Measurements from ENCODE around the gene LGALS3BP.

Gene LGALS3BP

GRCh38 chr17:78981010-78981888 lies 1.5 kb upstream of the LGALS3BP start:
- no peak for DNase-seq (ENCODE audit: low read depth in 3 of 3)

GRCh38 chr17:78980624-78980972 lies 875 bp upstream of the LGALS3BP start:
- no peak for DNase-seq (ENCODE audit: low read depth in 3 of 3)

- DNase-seq (ENCODE audit: low read depth in 3 of 3): no peak
Measured at GRCh38 chr17:78977997-78978973, 1.4 kb downstream of the LGALS3BP start.

- no peak for DNase-seq (ENCODE audit: low read depth in 3 of 3)
Measured at GRCh38 chr17:78977681-78977943, 2.1 kb downstream of the LGALS3BP start.

DNA sequence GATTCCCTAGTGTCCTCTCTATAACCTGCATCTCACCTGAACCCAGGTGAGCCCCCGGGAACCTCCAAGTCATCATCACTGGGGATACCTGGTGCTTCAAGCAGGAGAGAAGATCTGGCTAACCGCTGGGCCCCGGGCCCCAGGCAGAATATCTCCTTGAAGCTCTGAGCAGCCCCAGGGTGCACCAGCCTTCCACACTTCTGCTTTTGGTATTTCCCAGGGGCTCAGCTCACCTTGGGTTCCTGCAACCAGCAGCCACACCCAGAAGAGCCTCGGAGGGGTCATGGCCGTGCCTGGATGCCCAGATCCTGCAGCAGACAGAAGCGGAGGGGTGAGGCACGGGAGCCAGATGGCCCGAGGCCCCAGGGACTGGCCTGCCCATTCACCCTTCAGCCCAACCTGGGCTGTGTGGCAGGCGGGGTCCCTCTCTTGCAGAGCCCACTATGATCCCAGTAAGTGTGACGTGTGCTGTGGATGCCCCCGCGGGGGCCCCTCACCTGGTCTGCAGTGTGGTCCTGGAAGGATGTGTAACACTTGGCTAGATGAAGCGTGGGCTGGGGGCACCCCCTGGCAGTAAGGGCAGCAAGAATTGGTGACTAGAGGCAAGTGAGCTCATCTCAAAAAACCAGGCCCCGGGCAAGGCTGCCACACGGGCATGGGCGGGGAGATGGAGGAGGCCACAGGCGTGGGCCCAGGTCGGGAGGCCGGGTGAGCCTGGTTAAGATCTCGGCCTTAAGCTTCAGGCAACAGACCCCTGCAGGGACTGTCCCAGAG lies 2.6 kb downstream of the LGALS3BP start:
- no peak for DNase-seq (ENCODE audit: low read depth in 3 of 3)

DNA sequence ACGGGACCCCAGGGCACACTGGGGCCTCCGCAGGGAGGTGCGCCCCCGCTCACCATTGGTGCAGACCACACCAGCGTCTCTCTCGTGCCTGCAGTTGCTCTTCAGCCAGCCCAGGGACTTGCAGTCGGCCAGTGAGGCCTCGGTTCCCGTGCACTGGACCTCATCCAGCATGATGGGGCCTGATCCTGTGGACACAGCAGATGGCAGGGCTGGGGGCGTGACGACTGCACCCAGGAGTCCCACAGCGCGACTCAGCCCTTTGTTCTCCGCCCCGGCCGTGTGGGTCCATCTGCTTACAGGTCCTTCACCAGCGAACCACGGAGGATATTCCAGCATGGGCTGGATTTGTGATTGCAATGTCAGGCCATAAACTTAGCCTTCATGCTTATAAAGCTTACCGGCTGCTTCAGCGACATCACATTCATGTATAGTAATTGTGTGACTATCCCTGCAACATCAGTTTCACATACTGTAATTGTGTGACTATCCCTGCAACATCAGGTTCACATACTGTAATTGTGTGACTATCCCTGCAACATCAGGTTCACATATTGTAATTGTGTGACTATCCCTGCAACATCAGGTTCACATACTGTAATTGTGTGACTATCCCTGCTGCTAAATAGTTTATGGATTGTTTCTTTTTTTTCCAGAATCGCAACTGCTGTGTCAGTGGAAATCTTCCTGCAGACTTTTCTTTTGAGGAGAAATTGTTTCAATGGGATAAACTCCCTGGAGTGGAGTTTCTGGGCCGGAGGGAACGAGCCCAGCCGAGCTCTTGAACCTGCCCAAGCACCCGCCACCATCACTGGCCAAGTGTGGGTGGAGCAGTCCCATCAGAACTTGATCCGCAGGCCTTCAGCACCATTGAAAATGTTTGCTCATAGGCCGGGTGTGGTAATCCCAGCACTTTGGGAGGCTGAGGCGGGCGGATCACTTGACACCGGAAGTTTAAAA lies 4.8 kb downstream of the LGALS3BP start:
- DNase-seq (ENCODE audit: low read depth in 3 of 3): no peak

DNA sequence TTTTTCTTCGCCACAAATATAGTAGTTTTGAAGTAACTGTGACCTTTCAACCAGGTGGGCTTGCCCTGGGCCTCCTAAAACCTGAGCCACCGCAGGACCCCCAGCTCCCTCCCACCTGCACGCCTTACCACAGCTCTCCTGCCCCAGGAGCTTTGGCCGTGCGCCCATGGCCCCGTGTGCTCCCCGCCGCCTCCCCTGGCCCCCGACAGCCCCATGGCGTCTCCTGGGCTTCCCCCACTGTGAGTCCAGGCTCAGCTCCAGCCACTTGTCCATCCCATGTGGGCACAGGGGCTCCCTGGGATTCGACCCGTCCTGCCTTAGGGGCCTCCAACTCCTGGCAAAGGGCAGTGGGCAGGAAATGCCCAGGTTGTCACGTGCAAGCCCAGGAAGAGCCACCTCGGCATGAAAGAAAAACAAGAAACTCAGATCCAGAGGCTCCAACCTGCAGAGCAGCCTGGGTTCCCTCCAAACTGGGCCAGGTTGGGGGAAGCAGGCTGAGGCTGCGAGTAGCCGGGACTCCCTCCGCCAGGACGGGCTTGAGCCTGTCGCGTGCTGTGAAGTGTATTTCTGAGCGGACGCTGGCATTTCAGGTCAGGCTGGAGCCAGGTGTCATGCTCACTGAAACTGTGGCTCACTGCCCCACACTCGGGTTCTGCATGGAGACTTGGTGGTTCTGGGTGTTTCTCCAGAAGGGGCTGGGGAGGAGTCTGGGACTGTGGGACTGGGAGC lies 5.8 kb downstream of the LGALS3BP start:
- no peak for DNase-seq (ENCODE audit: low read depth in 3 of 3)

GRCh38 chr17:78973196-78973595 lies 6.5 kb downstream of the LGALS3BP start:
- DNase-seq (ENCODE audit: low read depth in 3 of 3): no peak

DNA sequence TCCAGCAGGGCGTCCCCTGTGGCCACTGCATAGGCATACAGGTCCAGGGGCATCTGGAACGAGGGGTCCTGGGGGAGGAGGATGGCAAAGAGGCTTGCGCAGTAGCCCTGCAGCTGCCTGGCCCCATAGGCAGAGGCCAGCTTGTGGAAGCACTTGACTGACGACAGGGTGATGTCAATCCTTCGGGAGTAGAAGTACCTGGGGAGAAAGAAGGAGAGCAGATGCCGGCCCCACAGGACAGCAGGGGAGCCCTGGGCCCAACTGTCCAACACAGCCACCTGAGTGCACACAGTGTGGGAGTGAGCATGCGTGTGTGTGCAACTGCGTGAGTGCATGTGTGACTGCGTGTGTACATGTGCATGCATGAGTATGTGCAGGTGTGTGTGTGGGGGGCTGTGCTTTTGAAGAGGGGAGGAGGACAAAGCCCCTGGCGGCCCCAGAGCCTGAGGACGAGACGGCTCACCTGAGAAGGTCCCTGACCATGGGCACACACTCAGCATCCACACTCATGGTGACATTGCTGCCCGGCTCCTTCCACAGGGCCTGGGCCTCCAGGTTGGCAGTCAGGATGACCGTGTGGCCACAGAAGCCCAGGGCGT lies 7.1 kb downstream of the LGALS3BP start:
- no peak for DNase-seq (ENCODE audit: low read depth in 3 of 3)

DNA sequence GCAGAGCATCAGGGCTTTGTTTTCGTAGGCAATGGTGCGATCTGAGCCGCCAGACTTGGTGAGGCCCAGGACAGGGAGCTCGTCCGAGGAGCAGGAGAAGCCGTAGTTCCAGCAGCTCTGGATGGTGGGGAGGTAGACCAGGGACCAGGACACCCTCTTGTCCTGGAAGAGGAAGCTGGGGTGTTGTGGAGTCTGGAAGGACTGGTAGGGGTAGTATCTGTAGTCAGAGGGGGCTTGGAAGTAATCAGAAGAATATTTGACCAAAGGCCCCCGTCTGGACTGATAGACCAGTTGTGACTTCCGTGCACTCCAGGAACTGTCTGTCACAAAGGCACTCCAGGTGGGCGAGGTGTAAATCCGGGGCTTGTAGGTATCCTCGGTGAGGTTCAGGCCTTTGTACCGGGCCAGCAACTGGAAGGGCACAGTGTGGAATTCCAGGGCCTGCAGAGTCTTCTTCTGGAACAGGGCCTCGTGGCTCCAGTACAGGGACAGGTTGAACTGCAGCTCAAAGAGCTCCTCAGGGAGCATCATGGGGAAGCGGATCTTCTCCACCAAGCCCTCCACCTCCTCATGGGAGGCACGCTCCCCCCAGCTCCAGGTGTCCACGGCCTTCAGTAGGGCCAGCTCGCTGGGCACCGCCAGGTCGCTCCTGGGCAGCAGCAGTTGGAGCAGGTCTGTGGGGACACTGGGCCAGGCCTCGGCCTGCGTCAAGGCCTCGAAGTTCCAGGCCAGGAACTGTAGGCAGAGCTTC lies 7.8 kb downstream of the LGALS3BP start:
- DNase-seq (ENCODE audit: low read depth in 3 of 3): no peak

DNA sequence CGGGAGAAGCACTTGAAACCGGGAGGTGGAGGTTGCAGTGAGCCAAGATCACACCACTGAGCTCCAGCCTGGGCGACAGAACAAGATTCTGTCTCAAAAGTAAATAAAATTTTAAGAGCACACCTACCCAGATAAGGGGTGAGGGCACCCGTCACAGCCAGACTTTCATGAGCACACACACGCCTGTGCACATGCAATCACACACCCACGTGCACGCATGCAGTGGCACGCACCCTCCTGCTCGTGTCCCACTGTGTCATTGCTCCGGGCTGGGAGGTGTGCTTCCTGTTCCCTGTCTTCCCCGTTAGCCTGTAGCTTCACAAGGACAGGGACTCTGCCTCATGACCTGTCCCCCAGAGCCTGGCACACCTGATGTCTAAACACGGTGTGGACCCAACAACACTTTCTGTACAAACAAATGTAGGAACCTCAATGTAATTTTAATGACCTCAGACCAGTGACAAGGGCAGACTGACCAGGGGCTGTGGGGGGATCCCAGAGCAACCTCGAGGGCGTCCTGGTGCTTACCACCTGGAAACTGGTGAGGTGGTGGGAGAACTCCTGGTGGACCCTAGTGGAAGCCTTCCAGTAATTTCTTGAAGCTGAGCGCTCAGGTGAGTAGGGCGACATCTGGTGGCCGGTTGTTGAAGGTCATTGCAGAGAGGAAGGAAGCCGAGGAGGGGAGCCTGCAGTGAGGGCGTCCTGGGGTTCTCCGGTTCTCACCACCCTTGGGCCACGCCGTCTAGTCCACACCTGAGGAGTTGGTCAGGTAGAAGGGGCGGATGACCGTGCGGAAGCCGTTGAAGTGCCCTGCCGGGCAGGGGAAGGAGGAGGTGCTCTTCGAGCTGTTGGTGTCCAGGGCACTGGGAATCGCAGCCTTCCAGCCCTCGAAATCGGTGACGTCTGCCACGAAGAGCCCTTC lies 8.6 kb downstream of the LGALS3BP start:
- DNase-seq (ENCODE audit: low read depth in 3 of 3): peak; percentile 56 to 64 (median 60)

DNA sequence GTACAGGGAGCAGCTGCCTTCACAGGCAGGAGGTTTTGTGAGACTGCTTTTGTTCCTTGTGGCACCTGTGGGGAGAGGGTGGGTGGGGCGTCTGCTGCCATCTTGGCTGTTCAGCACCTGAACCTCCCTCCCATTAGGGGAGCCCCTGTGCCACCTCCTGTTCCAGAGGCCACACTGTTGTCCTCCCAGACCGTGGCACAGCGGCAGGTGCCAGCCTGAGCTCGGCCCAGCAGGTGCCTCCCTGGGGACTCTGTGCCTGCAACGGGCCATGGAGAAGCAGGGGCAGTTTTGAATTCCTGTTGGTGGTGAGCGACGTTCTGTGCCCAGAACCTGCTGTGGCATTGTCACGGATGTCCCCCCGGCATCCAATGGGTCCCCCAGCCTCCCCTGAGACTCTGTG lies 9.9 kb downstream of the LGALS3BP start:
- no peak for DNase-seq (ENCODE audit: low read depth in 3 of 3)

DNA sequence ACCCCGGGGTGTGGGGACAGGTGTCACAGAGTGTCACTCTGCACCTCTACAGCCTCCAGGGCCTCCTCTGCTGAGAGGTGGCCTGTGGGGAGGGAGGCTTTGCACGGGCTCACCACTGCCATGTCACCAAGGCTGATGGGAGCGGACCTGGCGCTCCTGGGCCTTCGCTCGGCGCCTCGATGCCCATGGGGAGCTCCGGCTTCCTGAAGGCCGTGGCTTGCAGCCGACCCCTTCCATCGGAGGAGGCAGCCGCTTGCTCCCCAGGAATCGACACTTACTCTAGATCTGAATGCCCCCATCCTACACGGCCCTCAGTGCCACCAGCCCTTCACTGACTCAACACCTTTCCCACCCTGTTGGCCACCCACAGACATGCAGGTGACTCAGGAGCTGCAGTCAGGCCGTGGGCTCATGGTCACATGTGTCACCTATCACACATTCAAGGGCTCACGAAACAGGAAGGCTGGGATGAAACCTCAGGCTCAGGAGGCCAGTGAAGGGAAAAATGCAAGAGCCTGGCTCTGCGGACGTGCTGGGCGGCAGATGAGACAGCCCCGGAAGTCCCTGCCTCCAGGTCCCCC lies 11.9 kb downstream of the LGALS3BP start:
- no peak for DNase-seq (ENCODE audit: low read depth in 3 of 3)

- no peak for DNase-seq (ENCODE audit: low read depth in 3 of 3)
Measured at GRCh38 chr17:78966910-78967600, 12.7 kb downstream of the LGALS3BP start.

- DNase-seq (ENCODE audit: low read depth in 3 of 3): no peak
Measured at GRCh38 chr17:78966123-78966813, 13.5 kb downstream of the LGALS3BP start.

GRCh38 chr17:78965491-78965924 lies 14.2 kb downstream of the LGALS3BP start:
- no peak for DNase-seq (ENCODE audit: low read depth in 3 of 3)

All from stimulated activated CD4-positive, alpha-beta T cell treated with anti-CD3 and anti-CD28 coated beads, TNF-alpha, amount 100 ng/mL, for 4 hours (primary cell).